ENCODE results near the gene NDST1.

Gene NDST1

DNA sequence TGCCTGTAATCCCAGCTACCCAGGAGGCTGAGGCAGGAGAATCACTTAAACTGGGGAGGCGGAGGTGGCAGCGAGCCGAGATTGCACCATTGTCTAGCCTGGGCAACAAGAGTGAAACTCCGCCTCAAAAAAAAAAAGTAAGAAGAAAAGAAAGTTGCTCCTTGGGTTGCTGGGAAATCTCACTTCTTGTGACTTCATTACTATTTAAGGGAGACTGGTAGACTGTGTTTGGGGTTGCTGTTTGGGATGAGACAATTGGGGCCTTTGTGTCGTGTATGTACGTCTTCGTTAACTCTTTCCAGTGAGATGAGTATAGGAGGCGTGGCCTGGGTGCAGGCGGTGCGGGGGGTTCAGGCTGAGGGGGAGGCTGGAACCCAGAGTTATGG is 11.6 kb downstream of the NDST1 start:
- peak overlapping the region; percentile 97 for H3K27ac ChIP-seq
- no peak for DNase-seq (ENCODE audit: low spot score)
- TF ChIP-seq, protein P1, sequence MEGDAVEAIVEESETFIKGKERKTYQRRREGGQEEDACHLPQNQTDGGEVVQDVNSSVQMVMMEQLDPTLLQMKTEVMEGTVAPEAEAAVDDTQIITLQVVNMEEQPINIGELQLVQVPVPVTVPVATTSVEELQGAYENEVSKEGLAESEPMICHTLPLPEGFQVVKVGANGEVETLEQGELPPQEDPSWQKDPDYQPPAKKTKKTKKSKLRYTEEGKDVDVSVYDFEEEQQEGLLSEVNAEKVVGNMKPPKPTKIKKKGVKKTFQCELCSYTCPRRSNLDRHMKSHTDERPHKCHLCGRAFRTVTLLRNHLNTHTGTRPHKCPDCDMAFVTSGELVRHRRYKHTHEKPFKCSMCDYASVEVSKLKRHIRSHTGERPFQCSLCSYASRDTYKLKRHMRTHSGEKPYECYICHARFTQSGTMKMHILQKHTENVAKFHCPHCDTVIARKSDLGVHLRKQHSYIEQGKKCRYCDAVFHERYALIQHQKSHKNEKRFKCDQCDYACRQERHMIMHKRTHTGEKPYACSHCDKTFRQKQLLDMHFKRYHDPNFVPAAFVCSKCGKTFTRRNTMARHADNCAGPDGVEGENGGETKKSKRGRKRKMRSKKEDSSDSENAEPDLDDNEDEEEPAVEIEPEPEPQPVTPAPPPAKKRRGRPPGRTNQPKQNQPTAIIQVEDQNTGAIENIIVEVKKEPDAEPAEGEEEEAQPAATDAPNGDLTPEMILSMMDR (conservative IDR thresholded peaks at IDR 0.05; ENCODE audit: low read depth): no peak
- CTCF ChIA-PET: interaction anchor here (0.7 kb wide), 2 partner anchors 15 to 29 kb away, joined by 3 read pairs; no protein-coding TSS in a partner anchor
- POLR2A ChIA-PET (ENCODE audit: low non-redundant PET): no interaction called here

DNA sequence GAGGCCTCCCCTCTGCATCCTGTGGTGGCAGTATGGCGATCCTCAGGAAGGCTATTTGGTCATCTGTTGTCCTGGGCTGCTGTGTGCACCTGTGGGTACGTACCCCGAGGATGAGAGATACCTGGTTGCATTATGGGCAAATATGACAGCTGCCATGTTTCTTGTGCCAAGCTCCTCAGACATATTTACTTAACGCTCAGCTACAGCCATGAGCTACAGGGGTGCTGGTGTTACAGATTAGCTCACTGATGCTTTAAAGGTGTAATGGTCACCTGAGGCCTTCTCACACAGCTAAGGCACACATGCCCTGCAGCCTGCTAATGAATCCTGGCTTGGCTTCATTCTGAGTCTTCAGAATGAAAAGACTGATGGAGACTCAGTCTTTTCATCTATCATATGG is 12.0 kb downstream of the NDST1 start:
- peak overlapping the region; percentile 97 for H3K27ac ChIP-seq
- no peak for DNase-seq (ENCODE audit: low spot score)
- ChIA-PET CTCF (interaction anchor here (0.7 to 0.9 kb wide), 2 partner anchors 30 to 33 kb away, joined by 3 read pairs; no protein-coding TSS in a partner anchor), POLR2A (ENCODE audit: low non-redundant PET) (no interaction called here)
- TF ChIP-seq, protein P1 (conservative IDR thresholded peaks at IDR 0.05; ENCODE audit: low read depth): no peak

DNA sequence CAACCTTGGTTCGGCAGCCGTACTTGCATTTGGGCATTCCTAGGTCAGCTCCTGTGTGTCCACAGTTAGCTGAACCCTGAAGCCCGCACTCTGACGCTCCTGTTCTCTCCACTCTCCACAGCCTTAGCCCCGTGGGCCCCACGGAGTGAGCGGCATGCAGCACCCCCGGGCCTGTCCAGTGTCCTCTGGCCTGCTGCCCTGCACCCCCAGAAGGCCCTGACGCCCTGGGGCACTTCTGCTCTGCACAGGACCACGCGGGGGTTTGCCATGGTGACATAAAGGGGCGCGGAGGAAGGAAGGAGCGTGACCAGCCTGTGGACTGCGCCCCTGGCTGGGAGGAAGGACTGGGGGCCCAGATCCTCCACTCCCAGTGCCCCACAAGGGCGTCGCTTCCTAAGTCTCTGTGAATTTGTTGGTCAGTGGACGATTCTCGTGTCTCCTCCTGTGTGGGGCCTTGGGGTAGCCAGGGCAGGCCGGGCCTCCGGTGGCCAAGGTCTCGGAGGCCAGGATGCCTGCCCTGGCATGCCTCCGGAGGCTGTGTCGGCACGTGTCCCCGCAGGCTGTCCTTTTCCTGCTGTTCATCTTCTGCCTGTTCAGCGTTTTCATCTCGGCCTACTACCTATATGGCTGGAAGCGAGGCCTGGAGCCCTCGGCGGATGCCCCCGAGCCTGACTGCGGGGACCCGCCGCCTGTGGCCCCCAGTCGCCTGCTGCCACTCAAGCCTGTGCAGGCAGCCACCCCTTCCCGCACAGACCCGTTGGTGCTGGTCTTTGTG is 13.0 kb downstream of the NDST1 start:
- DNase-seq (ENCODE audit: low spot score): no peak
- POLR2A ChIA-PET (ENCODE audit: low non-redundant PET): no interaction called here
- CTCF ChIA-PET: interaction anchor here (0.9 kb wide), 1 partner anchor 34 kb away, joined by 3 read pairs; no protein-coding TSS in a partner anchor
- peak overlapping the region; percentile 65 for H3K27ac ChIP-seq
- TF ChIP-seq, protein P1 (conservative IDR thresholded peaks at IDR 0.05; ENCODE audit: low read depth): no peak

DNA sequence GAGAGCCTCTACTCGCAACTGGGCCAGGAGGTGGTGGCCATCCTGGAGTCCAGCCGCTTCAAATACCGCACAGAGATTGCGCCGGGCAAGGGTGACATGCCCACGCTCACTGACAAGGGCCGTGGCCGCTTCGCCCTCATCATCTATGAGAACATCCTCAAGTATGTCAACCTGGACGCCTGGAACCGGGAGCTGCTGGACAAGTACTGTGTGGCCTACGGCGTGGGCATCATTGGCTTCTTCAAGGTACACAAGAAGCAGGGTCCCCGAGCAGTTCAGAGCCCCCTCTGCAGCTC is 13.5 kb downstream of the NDST1 start:
- no peak for DNase-seq (ENCODE audit: low spot score)
- H3K27ac ChIP-seq: peak overlapping the region; percentile 65
- ChIA-PET POLR2A (ENCODE audit: low non-redundant PET) (no interaction called here), CTCF (no interaction called here)
- TF ChIP-seq, protein P1 (conservative IDR thresholded peaks at IDR 0.05; ENCODE audit: low read depth): no peak

DNA sequence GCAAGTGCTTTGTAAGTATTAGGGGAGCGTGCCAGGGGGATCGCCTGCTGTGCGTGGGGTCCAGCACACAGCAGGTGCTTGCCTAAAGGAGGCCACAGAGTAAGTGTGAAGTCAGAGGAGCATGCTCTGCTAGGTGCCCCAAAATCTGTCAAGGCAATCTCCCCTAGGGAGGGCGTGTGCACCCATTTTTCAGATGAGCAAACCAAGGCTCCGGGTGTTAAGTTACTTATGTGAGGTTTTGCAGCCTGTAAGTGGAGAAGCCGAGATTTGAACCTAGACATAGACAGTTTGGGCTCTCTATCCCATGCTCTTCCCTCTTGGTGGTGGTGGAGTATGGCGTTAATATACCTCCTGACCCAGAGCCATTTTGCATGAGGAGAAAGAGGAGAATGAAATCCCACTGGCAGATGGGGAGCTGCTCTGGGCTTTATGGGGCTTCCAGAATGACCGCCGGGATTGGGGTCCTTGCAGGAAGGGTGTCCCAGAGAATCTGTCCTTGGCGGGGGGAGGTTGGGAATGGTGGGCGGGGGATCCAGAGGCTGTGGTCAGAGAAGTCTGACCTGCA is 14.1 kb downstream of the NDST1 start:
- ChIA-PET POLR2A (ENCODE audit: low non-redundant PET) (no interaction called here), CTCF (interaction anchor here (0.6 to 0.9 kb wide), 2 partner anchors 60 to 63 kb away, joined by 3 to 4 read pairs; no protein-coding TSS in a partner anchor)
- DNase-seq (ENCODE audit: low spot score): no peak

More for the DNA sequence above, 14.1 kb downstream of the NDST1 start:
- H3K27ac ChIP-seq: peak overlapping the region; percentile 65
- TF ChIP-seq, protein P1 (conservative IDR thresholded peaks at IDR 0.05; ENCODE audit: low read depth): no peak
